Left ventricle myocardium inferior (tissue), 1 donor: Measurements from ENCODE around the gene TMEM214. TPM values are rescaled to one million over a fixed set of nuclear protein-coding genes. Genes with fewer than 3 reads are reported as not detected.

ENCODE experiments used
- DNase-seq: peaks from one replicate; pipeline ENCODE4 v3.0.0-alpha.2; 2020
- H3K27ac ChIP-seq: fragments of 200-600 bp; replicated peaks from 2 replicates; pipeline ENCODE4 v1.8.0; 2021
- H3K27me3 ChIP-seq: fragments of 200-600 bp; 2 replicates; pipeline ENCODE4 v1.8.0; 2021; ENCODE audit warnings: low read depth
- H3K36me3 ChIP-seq: fragments of 200-600 bp; 2 replicates; pipeline ENCODE4 v1.8.0; 2021
- H3K4me1 ChIP-seq: fragments of 200-600 bp; 2 replicates; pipeline ENCODE4 v1.8.0; 2021
- H3K4me3 ChIP-seq: fragments of 200-600 bp; 2 replicates; pipeline ENCODE4 v1.8.0; 2021; ENCODE audit warnings: mild to moderate bottlenecking, moderate library complexity
- H3K9me3 ChIP-seq: fragments of 200-600 bp; replicated peaks from 2 replicates; pipeline ENCODE4 v1.8.0; 2021
- CTCF ChIP-seq: fragments of 200-600 bp; IDR thresholded peaks from 2 replicates; pipeline ENCODE4 v1.8.0; 2021; ENCODE audit warnings: antibody characterized with exemption, mild to moderate bottlenecking, borderline replicate concordance
- intact Hi-C: fragments of 100-400 bp; cut with micrococcal nuclease; formaldehyde crosslinking; loops from one replicate; pipeline ENCODE4 v1.11.0; 2022
- total RNA-seq: library from RNA; stranded (reverse); fragmentation: NEBNext Ultra II Directional; extraction: Animal tissue kit (Norgen Biotek cat#: 25700); gene quantifications from one replicate; pipeline ENCODE4 v1.2.1, GENCODE V29; 2021
- donor health status: DM: no; HTN: yes; CAD: no; lungs with severe emphysema.

TMEM214 gene
- total RNA-seq, 1 donor from 2014 or later, result 31.4 TPM

GRCh38 chr2:27018142-27018541, 14.6 kb upstream of the TMEM214 start:
- Histone ChIP-seq H3K27ac (peak overlapping the region; percentile 65), H3K27me3 (no peaks in the 10 kb centered on the region), H3K4me1 (peaks cover 72% of the 10 kb centered on the region), H3K9me3 (no peaks in the 10 kb centered on the region), H3K4me3 (no peak overlapping the region), H3K36me3 (peaks cover 11% of the 10 kb centered on the region)
- TF ChIP-seq CTCF, result no peak
- intact Hi-C loops, result loop anchor here (5.0 kb wide), 1 partner anchor 56 kb away; no protein-coding TSS in a partner anchor
- DNase-seq, result no peak

GRCh38 chr2:27019459-27019858, 13.3 kb upstream of the TMEM214 start:
- peak overlapping the region; percentile 65 for H3K27ac ChIP-seq
- no peak overlapping the region for H3K4me3 ChIP-seq
- no peaks in the 10 kb centered on the region for H3K27me3 ChIP-seq
- no peaks in the 10 kb centered on the region for H3K9me3 ChIP-seq
- intact Hi-C loops, result loop anchor here (5.0 kb wide), 1 partner anchor 57 kb away; no protein-coding TSS in a partner anchor
- H3K36me3 ChIP-seq, result peaks cover 25% of the 10 kb centered on the region
- DNase-seq, result no peak
- TF ChIP-seq CTCF, result no peak
- H3K4me1 ChIP-seq, result peaks cover 69% of the 10 kb centered on the region

- intact Hi-C loops, result loop anchor here (5.0 kb wide), 1 partner anchor 58 kb away; no protein-coding TSS in a partner anchor
- peak overlapping the region; percentile 65 for H3K27ac ChIP-seq
- H3K4me1 ChIP-seq, result peaks cover 62% of the 10 kb centered on the region
- no peak overlapping the region for H3K4me3 ChIP-seq
- peak; percentile 72 for DNase-seq
- no peaks in the 10 kb centered on the region for H3K27me3 ChIP-seq
- TF ChIP-seq CTCF, result no peak
- peaks cover 32% of the 10 kb centered on the region for H3K36me3 ChIP-seq
- no peaks in the 10 kb centered on the region for H3K9me3 ChIP-seq
These were observed 12.6 kb upstream of the TMEM214 start for GRCh38 chr2:27019931-27020855.

GRCh38 chr2:27021253-27022049, 11.3 kb upstream of the TMEM214 start:
- peak overlapping the region; percentile 65 for H3K27ac ChIP-seq
- TF ChIP-seq CTCF, result no peak

GRCh38 chr2:27023740-27024139, 9.0 kb upstream of the TMEM214 start:
- H3K4me1 ChIP-seq, result peaks cover 26% of the 10 kb centered on the region

More at GRCh38 chr2:27021253-27022049, 11.3 kb upstream of the TMEM214 start:
- intact Hi-C loops, result no loop called here
- Histone ChIP-seq H3K36me3 (peaks cover 44% of the 10 kb centered on the region), H3K27me3 (no peaks in the 10 kb centered on the region), H3K4me1 (peaks cover 49% of the 10 kb centered on the region), H3K4me3 (no peak overlapping the region), H3K9me3 (no peaks in the 10 kb centered on the region)
- no peak for DNase-seq

More at GRCh38 chr2:27023740-27024139, 9.0 kb upstream of the TMEM214 start:
- Histone ChIP-seq H3K9me3 (no peaks in the 10 kb centered on the region), H3K27ac (no peak overlapping the region), H3K27me3 (no peaks in the 10 kb centered on the region), H3K36me3 (peaks cover 64% of the 10 kb centered on the region), H3K4me3 (no peak overlapping the region)
- no peak for TF ChIP-seq CTCF
- intact Hi-C loops, result no loop called here
- DNase-seq, result no peak
